WTC11 (cell line): Measurements from ENCODE around the gene ECD. TPM values are rescaled to one million over a fixed set of nuclear protein-coding genes. Genes with fewer than 3 reads are reported as not detected.
"Not testable (repeated sequence)": the region's sequence is repeated elsewhere in the genome, so short reads cannot be mapped to it uniquely, and the experiment has no call there.

ENCODE experiments used
- ATAC-seq: fragments of 200-7000 bp; cut with Tn5 transposase; 2 replicates; pipeline ENCODE4 v1.10.0; 2021; ENCODE audit warnings: mild to moderate bottlenecking, moderate library complexity
- CTCF ChIA-PET: fragments of 300-600 bp; sonication (Branson Sonifier 250); formaldehyde crosslinking; loops from one replicate; lab custom pipeline; 2021; ENCODE audit warnings: antibody characterized with exemption; lab: Charles Lee
- POLR2A ChIA-PET: fragments of 350-600 bp; sonication (Branson Sonifier 250); formaldehyde crosslinking; loops from one replicate; lab custom pipeline; 2021; ENCODE audit warnings: antibody characterized with exemption; lab: Charles Lee
- DNase-seq: peaks from one replicate; pipeline ENCODE4 v3.0.0; 2021; ENCODE audit warnings: low spot score
- H3K27ac Mint-ChIP-seq: 2 replicates; pipeline ENCODE4 v1.8.0; 2021; ENCODE audit warnings: mixed read lengths
- H3K27me3 Mint-ChIP-seq: 2 replicates; pipeline ENCODE4 v1.8.0; 2021; ENCODE audit warnings: low read depth, mild to moderate bottlenecking, moderate library complexity, mixed read lengths
- H3K36me3 Mint-ChIP-seq: 2 replicates; pipeline ENCODE4 v1.8.0; 2021; ENCODE audit warnings: mixed read lengths
- H3K4me1 Mint-ChIP-seq: 2 replicates; pipeline ENCODE4 v1.8.0; 2022; ENCODE audit warnings: mixed read lengths
- H3K4me3 Mint-ChIP-seq: 2 replicates; pipeline ENCODE4 v1.8.0; 2021; ENCODE audit warnings: mild to moderate bottlenecking, moderate library complexity, mixed read lengths
- H3K9me3 Mint-ChIP-seq: 2 replicates; pipeline ENCODE4 v1.8.0; 2021; ENCODE audit warnings: mixed read lengths
- ARID4B ChIP-seq: sonication (generic); formaldehyde crosslinking; IDR thresholded peaks from 2 replicates; pipeline ENCODE4 v1.8.0; 2023; ENCODE audit warnings: missing genetic modification reagents, mild to moderate bottlenecking, borderline replicate concordance
- CDX4 ChIP-seq: fragments of 250-450 bp; sonication (Bioruptor Pico); IDR thresholded peaks from 2 replicates; pipeline ENCODE4 v1.9.0; 2021; ENCODE audit warnings: moderate library complexity, mild to moderate bottlenecking, inconsistent platforms, borderline replicate concordance
- CREB1 ChIP-seq: sonication (generic); formaldehyde crosslinking; IDR thresholded peaks from 2 replicates; pipeline ENCODE4 v1.8.0; 2023; ENCODE audit warnings: mild to moderate bottlenecking, missing genetic modification reagents
- ELF4 ChIP-seq: sonication (generic); formaldehyde crosslinking; IDR thresholded peaks from 2 replicates; pipeline ENCODE4 v1.8.1; 2022; ENCODE audit warnings: low read depth, mild to moderate bottlenecking, moderate library complexity, missing genetic modification reagents
- ETV6 ChIP-seq: sonication (generic); formaldehyde crosslinking; IDR thresholded peaks from 2 replicates; pipeline ENCODE4 v1.8.1; 2022; ENCODE audit warnings: mild to moderate bottlenecking, missing genetic modification reagents
- GABPB1 ChIP-seq: sonication (generic); formaldehyde crosslinking; IDR thresholded peaks from 2 replicates; pipeline ENCODE4 v1.8.1; 2023; ENCODE audit warnings: mild to moderate bottlenecking, missing genetic modification reagents
- IRF2 ChIP-seq: sonication (generic); formaldehyde crosslinking; IDR thresholded peaks from 2 replicates; pipeline ENCODE4 v1.8.0; 2022; ENCODE audit warnings: low read depth, missing genetic modification reagents, borderline replicate concordance
- KAT7 ChIP-seq: sonication (generic); formaldehyde crosslinking; IDR thresholded peaks from 2 replicates; pipeline ENCODE4 v1.8.1; 2023; ENCODE audit warnings: missing genetic modification reagents, mild to moderate bottlenecking, borderline replicate concordance
- NFYB ChIP-seq: sonication (generic); formaldehyde crosslinking; conservative IDR thresholded peaks from 2 replicates; pipeline ENCODE4 v1.8.0; 2022; ENCODE audit warnings: low read depth, missing genetic modification reagents
- RORB ChIP-seq: fragments of 250-450 bp; sonication (Bioruptor Pico); IDR thresholded peaks from 2 replicates; pipeline ENCODE4 v1.9.0; 2021; ENCODE audit warnings: mild to moderate bottlenecking
- SP1 ChIP-seq: sonication (generic); formaldehyde crosslinking; conservative IDR thresholded peaks from 2 replicates; pipeline ENCODE4 v1.8.1; 2022; ENCODE audit warnings: missing genetic modification reagents
- STAT6 ChIP-seq: sonication (generic); formaldehyde crosslinking; conservative IDR thresholded peaks from 2 replicates; pipeline ENCODE4 v1.8.1; 2023; ENCODE audit warnings: mild to moderate bottlenecking, low read depth, missing genetic modification reagents, moderate library complexity
- total RNA-seq: library from RNA; stranded (reverse); gene quantifications from 3 replicates; pipeline ENCODE4 v1.2.3, GENCODE V29; 2021
- TF ChIP-seq, protein P1 (sequence below): sonication (generic); formaldehyde crosslinking; IDR thresholded peaks from 2 replicates; pipeline ENCODE4 v1.8.1; 2023; ENCODE audit warnings: mild to moderate bottlenecking, missing genetic modification reagents
- TF ChIP-seq, protein P2 (sequence below): fragments of 250-450 bp; sonication (Bioruptor Pico); IDR thresholded peaks from 2 replicates; pipeline ENCODE4 v2.1.2; 2022; ENCODE audit warnings: mild to moderate bottlenecking, moderate library complexity
- TF ChIP-seq, protein P3 (sequence below): sonication (generic); formaldehyde crosslinking; IDR thresholded peaks from 2 replicates; pipeline ENCODE4 v1.8.0; 2022; ENCODE audit warnings: mild to moderate bottlenecking, missing genetic modification reagents
- TF ChIP-seq, protein P4 (sequence below): sonication (generic); formaldehyde crosslinking; IDR thresholded peaks from 2 replicates; pipeline ENCODE4 v1.8.1; 2022; ENCODE audit warnings: low read depth, missing genetic modification reagents, borderline replicate concordance
- TF ChIP-seq, protein P5 (sequence below): sonication (generic); formaldehyde crosslinking; IDR thresholded peaks from 2 replicates; pipeline ENCODE4 v1.8.1; 2023; ENCODE audit warnings: mild to moderate bottlenecking, missing genetic modification reagents, moderate library complexity

Gene ECD
- total RNA-seq, 1 experiment from 2014 or later = 38.2 TPM

DNA sequence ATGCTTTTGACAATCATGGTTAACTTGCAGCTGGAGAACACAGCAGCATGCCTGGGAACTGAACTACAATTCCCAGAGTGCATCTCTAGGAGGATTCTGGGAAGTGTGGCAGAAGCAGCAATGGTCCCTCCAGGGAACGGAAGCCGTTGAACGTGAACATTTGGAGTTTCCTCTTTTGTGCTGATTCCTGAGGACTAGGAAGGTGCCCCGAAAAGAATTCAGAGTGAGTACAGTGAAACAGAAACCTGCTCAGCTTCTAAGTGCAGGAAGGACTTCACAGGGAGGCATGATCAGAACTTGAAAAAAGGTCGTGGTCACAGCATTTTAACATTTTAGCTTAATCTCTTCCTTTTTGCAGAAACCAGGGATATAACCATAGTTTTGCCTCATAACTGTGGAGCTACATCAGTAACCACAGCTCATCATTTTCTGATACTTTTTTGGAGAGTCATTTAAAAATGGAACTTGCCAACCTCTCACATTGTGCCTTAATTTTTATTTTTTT lies 57.4 kb downstream of the ECD start, which contains the start of gene NUDT13:
Gene NUDT13, plus strand, starts transcription at position 111 of the 505 bp plus-strand sequence. CDS start 3,911 bp downstream, outside the sequence.
- H3K4me3 Mint-ChIP-seq = peak within 1 kb of the TSS; percentile 80
- peaks cover 17% of the 10 kb centered on the region for H3K36me3 Mint-ChIP-seq
- CTCF ChIA-PET = interaction anchor here (2.9 kb wide), 1 partner anchor 14 kb away, joined by 19 read pairs; the partner anchor contains the start of gene P4HA1
- H3K27me3 Mint-ChIP-seq = peaks cover 2% of the 10 kb centered on the region; the same call in 1 of the 2 replicates
- ATAC-seq (peak; percentile 98), DNase-seq (peak; percentile 56)
- peaks cover 3% of the 10 kb centered on the region; the same call in 1 of the 2 replicates for H3K4me1 Mint-ChIP-seq
- peak within 1 kb of the TSS; percentile 96 for H3K27ac Mint-ChIP-seq
- TF ChIP-seq ETV6 = peak; percentile 32; the same call in 1 of the 2 replicates
- TF ChIP-seq, protein P1, sequence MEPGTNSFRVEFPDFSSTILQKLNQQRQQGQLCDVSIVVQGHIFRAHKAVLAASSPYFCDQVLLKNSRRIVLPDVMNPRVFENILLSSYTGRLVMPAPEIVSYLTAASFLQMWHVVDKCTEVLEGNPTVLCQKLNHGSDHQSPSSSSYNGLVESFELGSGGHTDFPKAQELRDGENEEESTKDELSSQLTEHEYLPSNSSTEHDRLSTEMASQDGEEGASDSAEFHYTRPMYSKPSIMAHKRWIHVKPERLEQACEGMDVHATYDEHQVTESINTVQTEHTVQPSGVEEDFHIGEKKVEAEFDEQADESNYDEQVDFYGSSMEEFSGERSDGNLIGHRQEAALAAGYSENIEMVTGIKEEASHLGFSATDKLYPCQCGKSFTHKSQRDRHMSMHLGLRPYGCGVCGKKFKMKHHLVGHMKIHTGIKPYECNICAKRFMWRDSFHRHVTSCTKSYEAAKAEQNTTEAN = no peak
- TF ChIP-seq GABPB1 (CRISPR knock-in tag) = 0 out of 2 replicates have a peak, but pooled peaks have one; percentile 15
- TF ChIP-seq SP1 (CRISPR knock-in tag) = peak; percentile 55; the same call in 1 of the 2 replicates
- no peak for TF ChIP-seq CDX4 (CRISPR knock-in tag)
- TF ChIP-seq ARID4B (CRISPR knock-in tag) = no peak
- peaks cover 21% of the 10 kb centered on the region for H3K9me3 Mint-ChIP-seq
- POLR2A ChIA-PET = no interaction called here

DNA sequence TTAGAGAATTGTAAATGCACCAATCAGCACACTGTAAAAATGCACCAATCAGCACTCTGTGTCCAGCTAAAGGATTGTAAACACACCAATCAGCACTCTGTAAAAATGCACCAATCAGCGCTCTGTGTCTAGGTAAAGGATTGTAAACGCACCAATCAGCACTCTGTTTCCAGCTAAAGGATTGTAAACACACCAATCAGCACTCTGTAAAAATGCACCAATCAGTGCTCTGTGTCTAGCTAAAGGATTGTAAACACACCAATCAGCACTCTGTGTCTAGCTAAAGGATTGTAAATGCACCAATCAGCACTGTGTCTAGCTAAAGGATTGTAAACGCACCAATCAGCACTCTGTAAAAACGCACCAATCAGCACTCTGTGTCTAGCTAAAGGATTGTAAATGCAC lies 58.6 kb downstream of the ECD start:
- H3K9me3 Mint-ChIP-seq = peaks cover 21% of the 10 kb centered on the region
- POLR2A ChIA-PET, ATAC-seq, H3K4me1 Mint-ChIP-seq, H3K4me3 Mint-ChIP-seq, H3K27me3 Mint-ChIP-seq, H3K27ac Mint-ChIP-seq, DNase-seq: not testable (repeated sequence)
- H3K36me3 Mint-ChIP-seq = peaks cover 17% of the 10 kb centered on the region
- 0 out of 2 replicates have a peak, but pooled peaks have one; percentile 34 for TF ChIP-seq NFYB
- CTCF ChIA-PET = interaction anchor here (2.9 kb wide), 1 partner anchor 13 kb away, joined by 19 read pairs; the partner anchor contains the start of gene P4HA1

- CTCF ChIA-PET = no interaction called here
- Mint-ChIP-seq H3K36me3 (peaks cover 17% of the 10 kb centered on the region), H3K27ac (no peak overlapping the region), H3K4me3 (no peak overlapping the region), H3K4me1 (peaks cover 1% of the 10 kb centered on the region; the same call in 1 of the 2 replicates), H3K27me3 (peaks cover 2% of the 10 kb centered on the region; the same call in 1 of the 2 replicates), H3K9me3 (peaks cover 21% of the 10 kb centered on the region)
- POLR2A ChIA-PET = no interaction called here
- DNase-seq = no peak
- no peak for ATAC-seq
- TF ChIP-seq, protein P2, sequence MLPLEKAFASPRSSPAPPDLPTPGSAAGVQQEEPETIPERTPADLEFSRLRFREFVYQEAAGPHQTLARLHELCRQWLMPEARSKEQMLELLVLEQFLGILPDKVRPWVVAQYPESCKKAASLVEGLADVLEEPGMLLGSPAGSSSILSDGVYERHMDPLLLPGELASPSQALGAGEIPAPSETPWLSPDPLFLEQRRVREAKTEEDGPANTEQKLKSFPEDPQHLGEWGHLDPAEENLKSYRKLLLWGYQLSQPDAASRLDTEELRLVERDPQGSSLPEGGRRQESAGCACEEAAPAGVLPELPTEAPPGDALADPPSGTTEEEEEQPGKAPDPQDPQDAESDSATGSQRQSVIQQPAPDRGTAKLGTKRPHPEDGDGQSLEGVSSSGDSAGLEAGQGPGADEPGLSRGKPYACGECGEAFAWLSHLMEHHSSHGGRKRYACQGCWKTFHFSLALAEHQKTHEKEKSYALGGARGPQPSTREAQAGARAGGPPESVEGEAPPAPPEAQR (CRISPR knock-in tag) = no peak
- TF ChIP-seq ELF4 (CRISPR knock-in tag) = no peak
- no peak for TF ChIP-seq RORB (CRISPR knock-in tag)
- TF ChIP-seq STAT6 (CRISPR knock-in tag) = no peak
- no peak for TF ChIP-seq CREB1 (CRISPR knock-in tag)
- TF ChIP-seq KAT7 = no peak
- TF ChIP-seq, protein P3, sequence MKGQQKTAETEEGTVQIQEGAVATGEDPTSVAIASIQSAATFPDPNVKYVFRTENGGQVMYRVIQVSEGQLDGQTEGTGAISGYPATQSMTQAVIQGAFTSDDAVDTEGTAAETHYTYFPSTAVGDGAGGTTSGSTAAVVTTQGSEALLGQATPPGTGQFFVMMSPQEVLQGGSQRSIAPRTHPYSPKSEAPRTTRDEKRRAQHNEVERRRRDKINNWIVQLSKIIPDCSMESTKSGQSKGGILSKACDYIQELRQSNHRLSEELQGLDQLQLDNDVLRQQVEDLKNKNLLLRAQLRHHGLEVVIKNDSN (CRISPR knock-in tag) = no peak
- TF ChIP-seq, protein P4, sequence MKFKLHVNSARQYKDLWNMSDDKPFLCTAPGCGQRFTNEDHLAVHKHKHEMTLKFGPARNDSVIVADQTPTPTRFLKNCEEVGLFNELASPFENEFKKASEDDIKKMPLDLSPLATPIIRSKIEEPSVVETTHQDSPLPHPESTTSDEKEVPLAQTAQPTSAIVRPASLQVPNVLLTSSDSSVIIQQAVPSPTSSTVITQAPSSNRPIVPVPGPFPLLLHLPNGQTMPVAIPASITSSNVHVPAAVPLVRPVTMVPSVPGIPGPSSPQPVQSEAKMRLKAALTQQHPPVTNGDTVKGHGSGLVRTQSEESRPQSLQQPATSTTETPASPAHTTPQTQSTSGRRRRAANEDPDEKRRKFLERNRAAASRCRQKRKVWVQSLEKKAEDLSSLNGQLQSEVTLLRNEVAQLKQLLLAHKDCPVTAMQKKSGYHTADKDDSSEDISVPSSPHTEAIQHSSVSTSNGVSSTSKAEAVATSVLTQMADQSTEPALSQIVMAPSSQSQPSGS (CRISPR knock-in tag) = no peak
- no peak for TF ChIP-seq ETV6
- TF ChIP-seq IRF2 (CRISPR knock-in tag) = no peak
- TF ChIP-seq, protein P5, sequence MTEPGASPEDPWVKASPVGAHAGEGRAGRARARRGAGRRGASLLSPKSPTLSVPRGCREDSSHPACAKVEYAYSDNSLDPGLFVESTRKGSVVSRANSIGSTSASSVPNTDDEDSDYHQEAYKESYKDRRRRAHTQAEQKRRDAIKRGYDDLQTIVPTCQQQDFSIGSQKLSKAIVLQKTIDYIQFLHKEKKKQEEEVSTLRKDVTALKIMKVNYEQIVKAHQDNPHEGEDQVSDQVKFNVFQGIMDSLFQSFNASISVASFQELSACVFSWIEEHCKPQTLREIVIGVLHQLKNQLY = no peak
These were observed 61.5 kb downstream of the ECD start for GRCh38 chr10:73106301-73106700.
